CD4-positive, alpha-beta T cell treated with Interleukin-2 at 100 ng/mL for 4 hours (primary cell): ENCODE results near the gene DCP1A.
"Not testable (repeated sequence)": the region's sequence is repeated elsewhere in the genome, so short reads cannot be mapped to it uniquely, and the experiment has no call there.

ENCODE experiments used
- DNase-seq: peaks from one replicate; pipeline ENCODE4 v3.0.0-alpha.2; 2020; ENCODE audit warnings: low spot score

Gene DCP1A

DNA sequence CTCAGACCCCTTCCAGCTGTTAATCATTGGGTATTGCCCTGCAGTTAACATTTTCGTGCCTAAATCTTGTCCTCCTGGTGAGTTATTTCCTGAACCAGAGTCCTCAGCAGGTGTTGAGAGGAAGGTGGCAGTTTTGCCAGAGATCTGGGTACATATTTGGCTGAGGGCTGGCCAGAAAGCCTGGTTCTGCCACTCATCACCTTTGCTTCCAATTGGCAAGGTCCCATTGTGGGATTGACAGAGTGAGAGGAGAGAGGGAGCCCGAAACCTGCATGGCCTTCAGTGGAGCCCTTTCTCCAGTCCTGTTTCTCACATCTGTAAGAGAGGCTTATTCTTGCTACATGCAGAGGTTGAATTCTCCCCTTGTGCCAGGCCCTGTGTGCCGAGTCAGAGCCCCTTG is 82.6 kb downstream of the DCP1A start:
- no peak for DNase-seq

DNA sequence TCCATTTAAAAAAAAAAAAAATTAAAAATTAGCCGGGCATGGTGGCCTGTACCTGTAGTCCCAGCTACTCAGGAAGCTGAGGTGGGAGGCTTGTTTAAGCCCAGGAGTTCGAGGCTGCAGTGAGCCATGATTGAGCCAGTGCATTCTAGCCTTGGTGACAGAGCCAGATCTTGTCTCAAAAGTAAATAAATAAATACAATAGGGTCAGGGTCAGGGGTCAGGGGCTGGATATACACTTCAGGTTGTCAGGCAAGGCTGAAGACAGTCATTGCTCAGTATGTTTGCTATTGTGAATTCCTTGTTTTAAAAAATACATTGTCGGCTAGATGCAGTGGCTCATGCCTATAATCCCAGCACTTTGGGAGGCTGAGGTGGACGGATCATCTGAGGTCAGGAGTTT is 83.4 kb downstream of the DCP1A start:
- no peak for DNase-seq

DNA sequence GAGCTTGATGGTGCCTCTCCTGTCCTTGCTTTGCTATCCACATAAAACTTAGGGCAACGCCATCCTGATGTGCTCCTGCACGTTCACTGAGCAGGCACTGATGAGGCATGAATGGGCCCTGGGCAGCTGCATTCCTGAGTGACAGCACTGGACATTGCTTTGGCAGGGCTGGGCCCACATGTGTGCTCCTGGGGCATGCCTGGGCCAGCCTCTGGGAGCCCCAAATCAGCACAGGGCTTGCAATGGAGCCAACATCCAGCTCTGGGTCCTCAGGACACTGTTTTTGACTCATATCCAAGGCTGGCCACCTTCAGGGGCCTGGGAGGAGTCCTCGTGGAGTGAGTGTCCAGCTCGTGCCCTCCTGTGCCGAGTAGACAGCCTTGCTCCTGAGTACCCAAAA is 85.6 kb downstream of the DCP1A start:
- DNase-seq = no peak

DNA sequence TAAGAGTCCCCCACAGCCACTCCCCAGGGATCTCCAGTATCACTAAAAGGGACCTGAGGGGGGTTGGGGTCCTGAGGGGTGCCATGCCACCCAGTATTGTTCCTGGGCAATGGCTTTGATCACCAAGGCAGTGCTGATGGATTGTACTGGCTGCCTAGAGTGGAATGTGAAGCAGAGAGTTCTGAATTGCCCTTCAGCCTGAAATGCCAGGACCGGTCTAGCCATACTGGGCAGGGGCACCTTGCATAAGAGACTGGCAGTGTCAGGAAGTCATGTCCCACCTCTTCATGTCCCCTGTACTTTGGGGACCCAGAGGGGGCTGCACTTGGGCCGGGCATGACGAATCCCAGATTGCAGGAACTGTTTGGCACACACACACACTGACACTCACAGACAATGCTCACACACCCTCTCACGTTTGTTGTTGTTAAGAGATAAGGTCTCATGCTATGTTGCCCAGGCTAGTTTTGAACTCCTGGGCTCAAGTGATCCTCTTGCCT is 87.0 kb downstream of the DCP1A start:
- DNase-seq = no peak

DNA sequence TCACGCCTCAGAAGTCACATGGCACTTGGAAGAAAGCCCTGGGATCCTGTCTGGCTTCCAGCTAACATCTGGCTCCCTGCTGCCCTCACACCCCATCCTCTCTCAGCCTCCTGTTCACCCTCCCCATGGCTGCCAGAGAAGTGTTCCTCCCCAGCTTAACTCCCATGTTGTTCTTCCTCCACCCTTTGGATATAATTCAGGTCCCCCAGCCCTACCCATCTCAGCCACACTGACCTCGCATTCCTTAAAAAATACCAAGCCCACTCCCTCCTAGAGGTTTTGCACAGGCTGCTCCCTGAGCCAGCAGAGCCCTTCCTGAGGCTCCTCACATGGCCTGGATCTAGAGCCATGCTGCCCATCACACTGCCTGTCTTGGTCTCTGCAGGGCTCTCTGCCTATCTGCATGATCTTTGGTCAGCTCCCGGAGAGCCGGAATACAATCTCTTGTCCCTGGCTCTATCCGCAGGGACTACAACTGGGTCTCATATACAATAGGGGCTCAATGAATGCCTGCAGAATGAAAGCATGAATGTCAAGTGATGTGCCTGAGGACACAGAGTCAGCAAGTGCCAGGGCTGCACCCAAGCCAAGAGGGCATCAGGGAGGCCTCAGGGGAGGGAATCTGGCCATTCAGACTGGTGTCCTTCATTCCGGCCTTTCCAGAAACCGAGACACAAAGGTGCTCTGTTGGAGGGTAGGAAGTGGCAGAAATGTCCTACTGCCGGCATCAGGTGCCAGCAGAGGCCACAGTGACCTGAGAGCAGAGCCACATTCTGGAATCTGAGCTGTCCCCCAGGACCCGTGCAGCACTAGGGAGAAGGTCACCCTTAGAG is 87.7 kb downstream of the DCP1A start:
- no peak for DNase-seq

DNA sequence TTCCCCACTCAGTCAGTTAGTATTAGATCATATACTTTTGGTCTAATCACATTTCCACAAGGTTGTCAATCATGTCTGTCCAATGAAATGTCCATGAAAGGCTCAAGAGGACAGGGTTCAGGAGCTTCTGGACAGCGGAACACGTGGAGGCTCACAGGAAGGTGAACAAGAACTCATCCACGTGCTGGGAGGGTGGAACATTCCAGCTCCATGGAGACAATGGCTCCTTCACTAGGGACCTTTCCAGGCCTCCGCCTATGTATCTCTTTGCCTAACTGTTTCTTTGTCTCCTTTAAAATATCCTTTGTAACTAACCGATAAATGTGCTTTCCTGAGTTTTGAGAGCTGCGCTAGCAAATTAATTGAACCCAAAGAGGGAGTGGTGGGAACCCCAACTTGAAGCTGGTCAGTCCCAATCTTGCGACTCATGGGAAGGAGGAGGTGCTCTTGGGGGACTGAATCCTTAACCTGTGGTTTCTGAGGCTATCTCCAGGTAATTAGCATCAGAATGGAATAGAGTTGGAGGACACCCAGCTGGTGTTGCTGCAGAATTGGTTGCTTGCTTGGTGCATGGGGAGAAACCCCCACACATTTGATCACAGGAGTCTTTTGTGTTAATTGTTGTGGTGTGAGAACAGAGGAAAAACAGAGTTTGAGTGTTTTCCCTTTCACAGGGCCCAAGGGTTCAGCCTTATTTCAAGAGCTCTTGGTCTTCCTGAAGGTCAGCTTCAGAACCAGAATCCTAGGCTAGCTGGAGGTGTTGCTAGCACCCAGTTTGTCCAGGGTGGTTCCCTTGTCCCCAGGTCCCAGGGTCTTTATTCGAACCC is 88.5 kb downstream of the DCP1A start:
- DNase-seq = no peak

DNA sequence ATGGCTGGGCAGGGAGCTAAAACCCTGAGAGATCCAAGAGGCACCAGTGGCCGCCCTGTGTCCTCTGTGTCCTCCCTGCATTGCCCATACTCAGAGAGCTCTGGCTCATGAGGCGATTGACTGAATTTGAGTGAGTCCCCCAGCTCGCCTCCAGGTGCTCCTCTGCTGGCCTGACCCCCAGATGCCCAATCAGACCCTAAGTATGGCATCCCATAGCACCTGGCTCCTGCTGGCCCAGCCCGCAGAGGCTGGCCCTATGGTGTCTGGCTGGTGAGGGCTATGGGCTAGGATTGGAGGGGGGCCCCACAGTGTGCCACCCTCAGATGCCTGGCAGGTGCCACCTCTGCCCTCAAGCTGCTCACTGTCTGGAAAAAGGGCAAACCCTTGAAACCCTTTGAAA is 89.9 kb downstream of the DCP1A start:
- DNase-seq = no peak

DNA sequence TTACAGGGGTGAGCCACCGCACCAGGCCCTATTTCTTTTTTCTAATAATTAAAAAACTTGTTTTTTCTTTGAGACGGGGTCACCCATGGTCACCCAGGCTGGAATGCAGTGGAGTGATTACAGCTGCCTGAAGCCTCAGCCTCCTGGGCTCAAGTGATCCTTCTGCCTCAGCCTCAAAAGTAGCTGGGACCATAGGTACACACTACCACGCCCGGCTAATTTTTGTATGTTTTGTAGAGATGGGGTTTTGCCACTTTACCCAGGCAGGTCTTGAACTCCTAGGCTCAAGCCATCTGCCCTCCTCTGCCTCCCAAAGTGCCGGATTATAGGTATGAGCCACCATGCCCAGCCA is 90.7 kb downstream of the DCP1A start:
- no peak for DNase-seq

DNA sequence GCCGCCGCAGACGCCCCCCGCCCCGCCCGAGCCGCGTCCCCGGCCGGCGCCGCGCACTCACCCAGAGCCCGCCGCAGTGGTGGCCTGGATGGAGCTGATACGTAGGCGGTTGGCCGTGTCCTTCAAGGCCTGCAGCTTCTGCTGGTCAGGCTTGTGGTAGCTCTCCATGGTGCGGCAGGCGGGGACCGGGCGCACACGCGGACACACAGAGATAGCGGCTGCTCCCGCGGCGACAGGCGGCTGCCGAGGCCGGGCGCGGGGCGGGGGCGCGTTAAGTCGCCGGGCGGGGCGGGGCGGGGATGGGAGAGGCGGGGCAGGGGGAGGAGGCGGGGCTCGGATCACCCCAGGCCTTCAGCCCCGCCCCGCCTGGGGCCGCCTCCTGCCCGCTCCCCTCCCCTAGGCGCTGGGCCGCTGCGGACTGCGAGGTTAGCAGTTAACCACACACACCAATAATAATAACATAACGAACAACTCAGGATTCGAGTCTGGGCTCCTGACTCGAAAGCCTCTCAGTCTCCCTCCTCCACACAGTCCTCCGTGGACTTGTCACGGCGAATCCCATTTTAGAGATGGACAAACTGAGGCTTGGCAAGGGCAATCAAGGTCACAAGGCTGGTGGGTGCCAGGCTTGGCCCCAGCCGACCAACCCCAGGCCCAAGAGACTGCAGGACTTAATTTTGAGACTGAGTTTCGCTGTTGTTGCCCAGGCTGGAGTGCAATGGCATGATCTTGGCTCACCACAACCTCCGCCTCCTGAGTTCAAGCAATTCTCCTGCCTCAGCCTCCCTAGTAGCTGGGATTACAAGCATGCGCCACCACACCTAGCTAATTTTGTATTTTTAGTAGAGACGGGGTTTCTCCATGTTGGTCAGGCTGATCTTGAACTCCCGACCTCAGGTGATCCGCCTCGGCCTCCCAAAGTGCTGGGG is 91.3 kb downstream of the DCP1A start, which contains the start of gene TKT:
Gene TKT (minus strand): TSS at position 248 of the 929 bp plus-strand sequence. CDS start 80 bp downstream, at position 168.
- peak; percentile 78 for DNase-seq

DNA sequence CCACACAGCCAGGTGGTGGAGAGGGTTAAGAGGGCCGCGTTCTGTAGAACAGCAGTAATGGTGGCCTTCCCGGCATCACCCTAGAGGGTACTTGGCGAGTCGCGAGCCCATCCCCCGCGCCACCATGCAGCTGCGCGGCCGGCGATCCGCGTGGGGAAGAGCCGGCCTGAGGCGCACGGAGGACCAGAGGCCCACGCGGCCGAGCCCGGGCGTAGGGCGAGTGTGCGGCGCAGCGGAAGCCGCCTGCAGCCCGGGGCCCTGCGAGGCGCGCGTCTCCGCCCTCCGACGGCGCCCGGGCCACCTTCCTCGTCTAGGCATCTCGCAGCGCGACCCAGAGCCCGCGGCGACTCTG is 91.9 kb downstream of the DCP1A start:
- DNase-seq = no peak

DNA sequence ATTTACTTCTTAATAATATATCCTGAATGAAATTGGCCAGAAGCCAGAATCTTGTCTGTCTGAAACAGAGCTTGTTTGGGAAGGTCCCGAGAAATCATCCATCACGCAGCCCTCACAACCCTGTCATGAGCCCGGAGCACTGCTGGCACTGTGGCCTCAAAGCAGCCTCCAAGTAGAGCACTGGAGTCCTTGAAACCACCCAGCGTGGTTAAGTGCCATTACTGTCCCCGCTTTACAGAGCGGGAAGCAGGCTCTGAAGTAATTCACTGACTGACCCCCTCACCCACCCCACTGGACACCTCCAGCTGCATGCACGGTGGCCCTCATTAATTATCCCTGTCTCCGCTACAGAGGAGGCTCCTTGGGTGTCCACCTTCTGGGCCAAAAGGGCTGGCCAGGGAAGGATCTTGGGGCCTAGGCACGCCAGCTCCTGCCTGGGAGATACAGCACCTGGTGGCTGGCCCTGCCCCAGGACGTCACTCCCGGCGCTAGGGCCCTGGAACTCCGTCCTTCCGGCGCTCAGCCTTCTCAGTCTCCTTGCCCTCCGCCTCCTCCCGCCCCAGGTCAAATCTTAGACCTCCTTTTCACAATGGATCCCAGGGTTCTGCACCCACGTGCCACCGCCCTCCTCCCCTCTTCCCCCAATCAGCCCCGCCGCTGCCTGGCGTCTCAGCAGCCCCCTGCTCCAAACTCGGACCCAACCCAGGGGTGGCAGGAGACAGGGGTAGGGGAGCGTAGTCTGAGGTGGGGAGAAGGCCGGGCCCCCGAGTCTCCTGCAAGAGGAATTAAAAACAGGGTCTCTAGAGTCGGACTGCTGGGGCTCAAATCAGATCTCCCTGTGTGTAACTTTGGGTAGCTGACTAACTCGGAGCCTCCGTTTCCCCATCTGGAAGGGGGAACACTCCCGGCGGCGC is 92.6 kb downstream of the DCP1A start:
- peak; percentile 51 for DNase-seq

DNA sequence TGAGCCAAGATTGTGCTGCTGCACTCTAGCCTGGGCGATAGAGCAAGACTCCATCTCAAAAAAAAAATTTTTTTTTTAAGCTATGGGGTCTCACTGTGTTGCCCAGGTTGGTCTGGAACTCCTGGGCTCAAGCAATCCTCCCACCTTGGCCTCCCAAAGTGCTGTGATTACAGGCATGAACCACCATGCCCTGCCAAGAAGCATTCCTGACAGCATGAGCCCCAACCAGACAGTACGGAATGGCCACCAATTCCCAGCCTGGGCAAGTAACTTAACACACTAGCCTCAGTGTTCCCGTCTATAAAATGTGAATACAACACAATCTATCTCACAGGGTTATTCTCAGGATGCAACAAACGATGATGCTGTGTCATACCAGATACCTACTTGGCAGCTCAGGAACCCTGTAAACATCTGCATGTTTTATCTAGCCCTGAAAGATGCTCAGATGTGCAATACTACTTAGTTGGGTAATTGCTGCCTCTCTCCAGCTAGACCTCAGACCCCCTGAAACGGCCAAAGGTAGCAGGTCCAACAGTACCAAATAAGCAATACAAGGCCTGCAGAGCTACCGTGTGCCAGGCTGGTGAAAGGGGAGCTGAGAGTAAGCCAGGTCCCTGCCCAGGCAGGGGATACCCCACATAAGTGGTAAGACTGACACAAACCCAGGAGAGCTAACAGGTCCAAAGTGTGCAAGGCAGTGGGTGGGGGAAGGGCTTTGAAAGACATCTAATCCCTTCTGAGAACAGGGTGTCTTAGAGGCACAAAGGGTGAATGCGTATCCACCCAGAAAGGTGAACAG is 93.4 kb downstream of the DCP1A start:
- no peak for DNase-seq

DNA sequence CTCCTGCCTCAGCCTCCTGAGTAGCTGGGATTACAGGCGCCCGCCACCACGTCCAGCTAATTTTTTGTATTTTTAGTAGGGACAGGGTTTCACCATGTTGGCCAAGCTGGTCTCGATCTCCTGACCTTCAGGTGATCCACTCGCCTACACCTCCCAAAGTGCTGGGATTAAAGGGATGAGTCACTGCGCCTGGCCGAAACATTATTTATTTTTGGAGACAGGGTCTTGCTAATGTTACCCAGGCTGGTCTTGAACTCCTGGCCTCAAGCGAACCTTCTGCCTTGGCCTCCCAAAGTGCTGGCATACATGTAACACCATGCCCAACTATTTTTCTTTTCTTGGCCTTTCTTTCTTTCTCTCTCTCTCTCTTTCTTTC is 94.4 kb downstream of the DCP1A start:
- not testable (repeated sequence) for DNase-seq

DNA sequence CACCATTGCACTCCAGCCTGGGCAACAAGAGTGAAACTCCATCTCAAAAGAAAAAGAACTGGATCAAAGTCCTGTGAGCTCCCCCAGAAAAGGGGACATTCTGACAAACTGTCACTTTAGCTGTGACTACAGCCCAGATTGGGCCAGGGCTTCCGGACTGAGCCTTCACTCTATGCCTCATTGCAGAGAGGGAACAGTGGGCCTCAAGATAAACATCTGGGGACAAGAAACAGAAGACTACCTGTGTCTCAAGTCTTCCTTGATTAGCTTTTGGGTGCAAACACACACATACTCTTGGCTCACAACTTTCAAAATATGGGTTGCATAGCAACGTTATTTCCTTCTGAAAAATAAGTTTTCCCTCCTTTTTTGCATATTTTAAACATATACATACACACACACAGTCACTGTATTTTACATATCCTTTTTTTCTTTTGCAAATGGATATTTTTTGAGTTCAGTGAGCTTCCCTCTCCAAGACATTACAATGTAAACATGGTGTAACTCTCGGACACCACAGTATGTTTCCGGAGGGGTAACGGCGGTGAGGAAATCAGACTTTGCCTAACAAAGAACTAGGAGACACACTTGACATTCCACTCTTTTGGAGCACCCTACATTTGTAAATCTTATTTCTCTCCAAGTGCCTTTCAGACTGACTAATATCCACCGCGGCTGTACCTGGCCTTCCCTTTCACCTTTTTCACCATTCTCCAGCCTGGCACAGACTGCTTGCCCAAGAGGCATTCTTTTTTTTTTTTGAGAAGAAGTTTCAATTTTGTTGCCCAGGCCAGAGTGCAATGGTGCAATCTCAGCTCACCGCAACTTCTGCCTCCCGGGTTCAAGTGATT is 95.0 kb downstream of the DCP1A start:
- no peak for DNase-seq

DNA sequence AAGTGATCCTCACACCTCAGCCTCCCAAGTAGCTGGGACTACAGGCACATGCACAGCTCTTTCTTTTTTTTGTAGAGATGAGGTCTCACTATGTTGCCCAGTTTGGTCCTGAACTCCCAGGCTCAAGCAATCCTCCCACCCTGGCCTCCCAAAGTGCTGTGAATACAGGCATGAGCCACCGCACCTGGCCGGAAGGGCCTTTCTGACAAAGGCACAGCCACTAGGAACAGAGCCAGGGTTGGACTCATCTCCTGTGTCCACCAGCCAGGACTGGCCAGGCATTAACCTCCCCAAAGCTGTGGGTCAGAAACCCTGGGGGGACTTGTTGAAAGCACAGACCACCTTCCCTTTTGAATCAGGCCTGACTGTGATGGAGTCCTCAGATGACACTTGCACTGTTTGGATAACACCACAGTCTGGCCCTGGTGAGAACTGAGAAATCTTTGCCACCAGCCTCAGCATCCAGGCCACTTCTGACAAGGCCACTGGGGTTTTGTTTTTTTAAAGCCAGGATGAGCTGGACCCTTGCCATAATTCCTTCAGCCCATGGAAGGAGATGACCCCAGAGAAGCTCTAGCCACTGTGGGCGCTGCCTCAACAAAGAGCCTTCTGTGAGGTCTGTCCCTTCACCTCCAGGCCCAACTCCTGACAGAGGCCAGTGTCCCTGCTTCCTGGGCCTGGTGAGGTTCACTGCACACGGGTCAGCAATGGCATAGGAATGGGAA is 96.3 kb downstream of the DCP1A start:
- DNase-seq = no peak

DNA sequence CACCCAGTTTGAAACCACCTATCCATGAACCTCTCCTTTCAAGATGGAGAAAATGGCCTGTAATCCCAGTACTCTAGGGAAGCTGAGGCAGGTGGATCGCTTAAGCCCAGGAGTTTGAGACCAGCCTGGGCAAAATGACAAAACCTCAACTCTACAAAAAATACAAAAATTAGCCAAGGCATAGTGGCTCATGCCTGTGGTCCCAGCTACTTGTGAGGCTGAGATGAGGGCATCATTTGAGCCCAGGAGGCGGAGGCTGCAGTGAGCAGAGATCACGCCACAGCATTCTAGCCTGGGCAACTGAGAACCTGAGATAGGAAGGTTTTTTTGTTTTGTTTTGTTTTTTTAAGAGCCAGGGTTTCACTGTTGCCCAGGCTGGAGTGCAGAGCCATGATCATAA is 96.9 kb downstream of the DCP1A start:
- DNase-seq = no peak

DNA sequence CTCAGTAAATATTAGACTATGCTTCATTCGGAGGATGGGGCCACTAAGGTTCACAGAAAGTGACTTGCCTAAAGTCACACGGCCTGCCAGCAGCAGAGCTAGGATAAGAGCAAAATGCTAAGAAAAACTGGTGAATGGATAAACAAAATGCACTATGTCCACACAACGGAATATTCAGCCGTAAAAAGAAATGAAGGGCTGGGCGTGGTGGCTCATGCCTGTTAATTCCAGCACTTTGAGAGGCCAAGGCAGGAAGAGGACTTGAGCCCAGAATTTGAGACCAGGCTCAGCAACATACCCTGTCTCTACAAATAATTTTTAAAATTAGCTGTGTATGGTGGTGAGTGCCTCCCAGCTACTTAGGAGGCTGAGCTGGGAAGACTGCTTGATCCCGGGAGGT is 99.2 kb downstream of the DCP1A start:
- no peak for DNase-seq

DNA sequence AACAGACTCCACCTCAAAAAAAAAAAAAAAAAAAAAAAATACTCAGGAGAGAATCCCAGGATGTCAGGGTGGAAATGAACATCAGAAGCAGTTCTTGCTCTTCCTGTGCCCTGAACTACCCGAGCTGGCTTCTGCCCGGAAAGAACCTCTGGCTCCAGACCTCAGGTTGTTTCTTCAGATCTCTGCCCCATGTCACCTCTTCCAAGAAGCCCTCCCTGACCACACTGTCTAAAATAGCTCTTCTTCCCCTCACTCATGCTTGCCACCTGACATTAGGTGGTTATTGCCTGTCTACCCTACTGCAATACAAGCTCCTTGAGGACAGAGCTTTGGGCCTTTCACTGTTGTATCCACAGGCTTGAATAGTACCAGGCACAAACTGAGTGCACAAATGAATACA is 99.7 kb downstream of the DCP1A start:
- DNase-seq = no peak

DNA sequence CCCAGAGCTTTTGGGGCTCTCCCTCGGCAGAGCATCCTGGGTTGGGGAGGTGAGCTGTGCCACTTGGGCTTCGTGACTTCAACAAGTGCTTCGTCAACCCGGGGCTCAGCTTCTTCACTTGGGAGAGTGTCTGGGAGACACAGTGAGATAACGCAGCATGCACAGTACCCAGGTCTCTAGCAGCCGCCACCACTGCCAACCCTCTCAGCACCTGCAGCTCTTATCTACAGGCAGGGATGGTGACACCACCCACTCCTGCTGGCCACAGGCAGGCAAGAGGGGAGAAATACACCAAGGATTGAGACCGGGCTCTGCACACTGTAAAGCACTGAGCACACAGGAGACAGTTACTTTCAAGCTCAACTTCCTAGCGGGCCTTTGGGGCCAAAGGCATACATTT is 103.1 kb downstream of the DCP1A start:
- no peak for DNase-seq
